A673 (cell line): ENCODE measurements around the gene UFD1.

Source experiments
- EZH2 ChIP-seq: fragments of 200-600 bp; sonication (generic); IDR thresholded peaks from 2 replicates; pipeline ENCODE4 v1.6.1; 2017; ENCODE audit warnings: borderline replicate concordance, low read depth, mild to moderate bottlenecking, mixed read lengths, antibody characterized with exemption, low read length; ENCODE audit not compliant: poor library complexity, severe bottlenecking
- TF ChIP-seq, protein P1 (sequence below): fragments of 300-800, 200-600 bp; sonication (generic); conservative IDR thresholded peaks from 2 replicates; pipeline ENCODE4 v1.5.1; 2017; ENCODE audit warnings: low read depth, mild to moderate bottlenecking, antibody characterized with exemption, low read length, moderate library complexity, mixed read lengths

DNA sequence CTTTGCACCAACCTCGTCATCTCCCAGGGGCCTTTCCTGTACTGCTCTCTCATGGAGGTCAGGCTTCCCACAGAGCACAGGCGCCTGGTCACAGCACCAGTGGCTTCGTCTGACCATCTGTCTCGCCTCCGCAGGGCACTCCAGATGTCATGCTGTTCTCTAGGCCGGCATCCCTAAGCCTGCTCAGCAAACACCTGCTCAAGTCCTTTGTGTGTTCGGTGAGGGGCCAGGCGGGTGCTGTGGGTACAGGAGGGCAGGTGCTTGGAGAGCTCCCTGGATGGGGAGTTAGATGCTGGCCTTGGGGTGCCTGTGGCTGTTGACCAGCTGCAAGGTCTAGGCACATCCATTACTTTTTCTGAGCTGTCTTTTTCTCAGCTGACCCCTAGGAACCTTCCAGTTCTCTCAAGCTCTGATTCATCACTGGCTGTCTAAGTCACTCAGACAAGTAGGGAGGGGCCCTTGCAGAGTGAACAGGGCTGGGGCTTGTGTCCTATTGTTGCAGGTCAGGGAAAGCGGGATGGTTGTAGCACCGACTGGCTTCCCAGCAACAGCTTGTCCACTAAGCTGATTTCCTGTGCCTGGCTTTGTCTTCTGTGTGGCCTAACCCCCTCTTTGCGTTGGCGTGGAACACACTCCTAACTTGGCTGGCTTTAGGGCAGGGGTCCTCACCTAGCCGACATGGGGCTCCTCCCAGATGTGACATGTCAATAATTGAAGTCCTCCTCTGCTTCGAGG, 36.0 kb upstream of the UFD1 start:
- TF ChIP-seq EZH2: no peak
- TF ChIP-seq, protein P1, sequence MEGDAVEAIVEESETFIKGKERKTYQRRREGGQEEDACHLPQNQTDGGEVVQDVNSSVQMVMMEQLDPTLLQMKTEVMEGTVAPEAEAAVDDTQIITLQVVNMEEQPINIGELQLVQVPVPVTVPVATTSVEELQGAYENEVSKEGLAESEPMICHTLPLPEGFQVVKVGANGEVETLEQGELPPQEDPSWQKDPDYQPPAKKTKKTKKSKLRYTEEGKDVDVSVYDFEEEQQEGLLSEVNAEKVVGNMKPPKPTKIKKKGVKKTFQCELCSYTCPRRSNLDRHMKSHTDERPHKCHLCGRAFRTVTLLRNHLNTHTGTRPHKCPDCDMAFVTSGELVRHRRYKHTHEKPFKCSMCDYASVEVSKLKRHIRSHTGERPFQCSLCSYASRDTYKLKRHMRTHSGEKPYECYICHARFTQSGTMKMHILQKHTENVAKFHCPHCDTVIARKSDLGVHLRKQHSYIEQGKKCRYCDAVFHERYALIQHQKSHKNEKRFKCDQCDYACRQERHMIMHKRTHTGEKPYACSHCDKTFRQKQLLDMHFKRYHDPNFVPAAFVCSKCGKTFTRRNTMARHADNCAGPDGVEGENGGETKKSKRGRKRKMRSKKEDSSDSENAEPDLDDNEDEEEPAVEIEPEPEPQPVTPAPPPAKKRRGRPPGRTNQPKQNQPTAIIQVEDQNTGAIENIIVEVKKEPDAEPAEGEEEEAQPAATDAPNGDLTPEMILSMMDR: no peak
